Vagina (tissue), 2 donors: ENCODE measurements around the gene POLR1G. TPM values are rescaled to one million over a fixed set of nuclear protein-coding genes. Genes with fewer than 3 reads are reported as not detected.

Experiments used
- DNase-seq, 2 donors: peaks; one replicate each; pipeline ENCODE4 v3.0.0-alpha.2; 2017; ENCODE audit errors: extremely low spot score in 2 of 2
- H3K27ac ChIP-seq: fragments of 200-600 bp; sonication (generic); one replicate; pipeline ENCODE4 v1.5.1; 2019
- H3K27me3 ChIP-seq: fragments of 200-600 bp; sonication (generic); one replicate; pipeline ENCODE4 v1.5.1; 2019
- H3K36me3 ChIP-seq, 2 donors: fragments of 200-600 bp; sonication (generic); one replicate each; pipeline ENCODE4 v1.5.1; 2017 to 2019
- H3K4me1 ChIP-seq: fragments of 200-600 bp; sonication (generic); one replicate; pipeline ENCODE4 v1.5.1; 2019
- H3K4me3 ChIP-seq, 2 donors: fragments of 200-600 bp; sonication (generic); 1 replicate in 1 of 2; 2 replicates in 1 of 2; pipeline ENCODE4 v1.5.1; 2016 to 2019
- H3K9me3 ChIP-seq: fragments of 200-600 bp; sonication (generic); one replicate; pipeline ENCODE4 v1.5.1; 2019
- POLR2A ChIP-seq, 2 donors: fragments of 450-650 bp; IDR thresholded peaks; one replicate each; pipeline ENCODE4 v1.6.1; 2017; ENCODE audit warnings: antibody characterized with exemption in 2 of 2, mild to moderate bottlenecking in 2 of 2, moderate library complexity in 2 of 2
- POLR2AphosphoS5 ChIP-seq, 2 donors: sonication (generic); formaldehyde crosslinking; IDR thresholded peaks; one replicate each; pipeline ENCODE4 v1.9.0; 2017; ENCODE audit warnings: antibody characterized with exemption in 2 of 2, mild to moderate bottlenecking in 2 of 2, low read depth in 1 of 2; ENCODE audit not compliant: insufficient read depth in 1 of 2
- intact Hi-C: fragments of 100-400 bp; cut with DNase I; formaldehyde crosslinking; loops from one replicate; pipeline ENCODE4 v1.15.1; 2023
- total RNA-seq: library from RNA; depleted of rRNA; stranded (reverse); fragments of >200 nt; gene quantifications from one replicate; pipeline ENCODE4 v1.2.3, GENCODE V29; 2016
- TF ChIP-seq, protein P1 (sequence below), 3 experiments: fragments of 450-650 bp in 2 of 3; fragments of 200-600 bp in 1 of 3; sonication (generic) in 1 of 3; IDR thresholded peaks; one replicate each; pipeline ENCODE4 v1.5.1; 2017 to 2019; ENCODE audit warnings: antibody characterized with exemption in 3 of 3, mild to moderate bottlenecking in 2 of 3, moderate library complexity in 2 of 3

POLR1G gene
- total RNA-seq, 1 donor from 2014 or later: 2.2 TPM

DNA sequence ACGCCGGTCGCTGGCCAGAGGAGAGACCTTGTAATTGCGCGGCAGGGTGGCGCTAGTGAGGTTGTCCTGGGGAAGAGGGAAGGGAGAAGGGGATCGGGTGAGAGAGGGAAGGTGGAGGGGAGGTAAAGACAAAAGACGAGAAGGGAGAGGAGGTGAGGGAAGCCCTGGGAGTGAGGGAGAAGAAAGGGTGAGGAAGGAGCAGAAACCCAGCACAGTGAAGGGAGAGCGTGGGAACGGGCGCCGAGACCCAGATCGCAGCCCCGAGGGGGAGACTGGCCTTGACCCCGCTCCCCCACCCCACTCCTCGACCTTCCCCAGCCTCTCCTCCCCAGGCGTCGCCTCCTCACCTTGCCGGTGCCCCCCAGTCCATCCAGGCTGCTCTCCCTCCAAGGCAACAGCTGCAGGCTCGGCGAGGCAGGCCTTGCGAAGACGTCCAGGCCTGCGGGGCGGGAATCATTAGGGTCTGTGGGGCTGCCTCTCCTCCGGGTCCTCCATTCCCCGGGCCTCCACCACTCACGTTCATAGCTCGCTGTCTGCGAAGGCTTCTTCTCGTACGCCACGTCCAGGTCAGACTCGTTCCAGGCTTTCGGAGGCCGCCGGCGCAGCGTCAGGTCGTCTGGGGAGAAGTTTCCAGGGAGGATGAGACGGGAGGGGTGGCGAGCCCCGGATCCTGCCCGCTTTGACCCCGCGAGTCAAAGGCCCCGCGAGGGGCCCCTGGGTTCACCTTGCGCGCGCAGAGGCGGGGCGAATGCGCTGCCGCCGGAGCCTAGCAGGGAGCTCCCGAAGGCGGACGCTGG, 10.4 kb upstream of the POLR1G start:
- intact Hi-C loops: no loop called here
- H3K27me3 ChIP-seq: no peaks in the 10 kb centered on the region
- H3K4me3 ChIP-seq: no peak overlapping the region
- peaks cover 0 to 10% of the 10 kb centered on the region in 2 donors for H3K36me3 ChIP-seq
- no peak overlapping the region for H3K27ac ChIP-seq
- H3K4me1 ChIP-seq: peaks cover 14% of the 10 kb centered on the region
- no peak for DNase-seq
- H3K9me3 ChIP-seq: no peaks in the 10 kb centered on the region
- TF ChIP-seq, protein P1, sequence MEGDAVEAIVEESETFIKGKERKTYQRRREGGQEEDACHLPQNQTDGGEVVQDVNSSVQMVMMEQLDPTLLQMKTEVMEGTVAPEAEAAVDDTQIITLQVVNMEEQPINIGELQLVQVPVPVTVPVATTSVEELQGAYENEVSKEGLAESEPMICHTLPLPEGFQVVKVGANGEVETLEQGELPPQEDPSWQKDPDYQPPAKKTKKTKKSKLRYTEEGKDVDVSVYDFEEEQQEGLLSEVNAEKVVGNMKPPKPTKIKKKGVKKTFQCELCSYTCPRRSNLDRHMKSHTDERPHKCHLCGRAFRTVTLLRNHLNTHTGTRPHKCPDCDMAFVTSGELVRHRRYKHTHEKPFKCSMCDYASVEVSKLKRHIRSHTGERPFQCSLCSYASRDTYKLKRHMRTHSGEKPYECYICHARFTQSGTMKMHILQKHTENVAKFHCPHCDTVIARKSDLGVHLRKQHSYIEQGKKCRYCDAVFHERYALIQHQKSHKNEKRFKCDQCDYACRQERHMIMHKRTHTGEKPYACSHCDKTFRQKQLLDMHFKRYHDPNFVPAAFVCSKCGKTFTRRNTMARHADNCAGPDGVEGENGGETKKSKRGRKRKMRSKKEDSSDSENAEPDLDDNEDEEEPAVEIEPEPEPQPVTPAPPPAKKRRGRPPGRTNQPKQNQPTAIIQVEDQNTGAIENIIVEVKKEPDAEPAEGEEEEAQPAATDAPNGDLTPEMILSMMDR (IDR thresholded peaks at IDR 0.05): no peak
- TF ChIP-seq POLR2A (IDR thresholded peaks at IDR 0.05): no peak
- no peak for TF ChIP-seq POLR2AphosphoS5 (IDR thresholded peaks at IDR 0.05; ENCODE audit: insufficient read depth in 1 of 2, low read depth in 1 of 2)

DNA sequence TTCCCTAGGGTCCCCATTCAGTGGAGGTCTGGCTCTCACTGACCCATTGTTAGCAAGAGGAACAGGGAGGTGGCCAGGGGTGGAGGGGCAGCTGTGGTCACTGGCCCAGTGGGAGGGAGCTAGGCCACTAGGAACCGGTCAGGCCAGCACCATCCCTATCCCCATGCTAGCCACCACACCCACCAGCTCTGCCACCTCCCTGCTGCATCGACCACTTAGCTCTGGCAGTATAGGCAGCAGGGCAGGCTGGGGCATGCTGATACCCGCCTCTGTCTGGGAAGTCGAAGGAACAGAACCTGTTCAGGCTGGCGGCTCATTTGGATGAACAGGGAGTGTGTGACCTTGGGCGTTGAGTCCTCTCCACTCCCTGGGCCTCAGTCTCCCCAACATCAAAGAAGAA, 6.3 kb upstream of the POLR1G start:
- peaks cover 0 to 7% of the 10 kb centered on the region in 2 donors for H3K36me3 ChIP-seq
- no peaks in the 10 kb centered on the region for H3K27me3 ChIP-seq

GRCh38 chr19:45401815-45402214, 4.6 kb upstream of the POLR1G start:
- H3K27me3 ChIP-seq: no peaks in the 10 kb centered on the region
- H3K36me3 ChIP-seq: no peaks in the 10 kb centered on the region
- intact Hi-C loops: no loop called here
- H3K27ac ChIP-seq: peak overlapping the region; percentile 97
- TF ChIP-seq POLR2A (IDR thresholded peaks at IDR 0.05) (no peak), POLR2AphosphoS5 (IDR thresholded peaks at IDR 0.05; ENCODE audit: insufficient read depth in 1 of 2, low read depth in 1 of 2) (no peak)
- TF ChIP-seq, protein P1 (IDR thresholded peaks at IDR 0.05): no peak
- H3K4me3 ChIP-seq: peak overlapping the region in 1 of 2 donors; percentile 69
- no peak for DNase-seq
- H3K4me1 ChIP-seq: peaks cover 44% of the 10 kb centered on the region
- no peaks in the 10 kb centered on the region for H3K9me3 ChIP-seq

More for the DNA sequence above, 6.3 kb upstream of the POLR1G start:
- Histone ChIP-seq H3K9me3 (no peaks in the 10 kb centered on the region), H3K27ac (no peak overlapping the region), H3K4me3 (no peak overlapping the region), H3K4me1 (peaks cover 40% of the 10 kb centered on the region)
- no peak for DNase-seq
- intact Hi-C loops: no loop called here
- TF ChIP-seq, protein P1 (IDR thresholded peaks at IDR 0.05): no peak
- TF ChIP-seq POLR2AphosphoS5 (IDR thresholded peaks at IDR 0.05; ENCODE audit: insufficient read depth in 1 of 2, low read depth in 1 of 2): no peak
- no peak for TF ChIP-seq POLR2A (IDR thresholded peaks at IDR 0.05)

GRCh38 chr19:45402298-45403061, 4.0 kb upstream of the POLR1G start:
- Histone ChIP-seq H3K27ac (peak overlapping the region; percentile 97), H3K4me1 (peaks cover 51% of the 10 kb centered on the region)
- intact Hi-C loops: no loop called here

More at GRCh38 chr19:45402298-45403061, 4.0 kb upstream of the POLR1G start:
- peak overlapping the region; percentile 18 to 69 for H3K4me3 ChIP-seq
- H3K27me3 ChIP-seq: no peaks in the 10 kb centered on the region
- H3K36me3 ChIP-seq: no peaks in the 10 kb centered on the region
- TF ChIP-seq, protein P1 (IDR thresholded peaks at IDR 0.05): peak in 1 of 3 experiments; percentile 13
- TF ChIP-seq POLR2AphosphoS5 (IDR thresholded peaks at IDR 0.05; ENCODE audit: insufficient read depth in 1 of 2, low read depth in 1 of 2): peak in 1 of 2 donors; percentile 38
- TF ChIP-seq POLR2A (IDR thresholded peaks at IDR 0.05): no peak
- no peaks in the 10 kb centered on the region for H3K9me3 ChIP-seq
- no peak for DNase-seq
